Astrocyte of the spinal cord (primary cell): Measurements from ENCODE around the gene PSME1.
"Not testable (repeated sequence)": the region's sequence is repeated elsewhere in the genome, so short reads cannot be mapped to it uniquely, and the experiment has no call there.

Experiments
- DNase-seq: peaks from one replicate; pipeline ENCODE4 v3.0.0; 2011; ENCODE audit warnings: low read depth, low spot score
- H3K4me3 ChIP-seq: 2 replicates; pipeline ENCODE4 v1.5.1; 2011; ENCODE audit warnings: low read depth, mild to moderate bottlenecking, low read length, moderate library complexity
- in situ Hi-C: cut with HindIII; loops from 2 replicates; pipeline ENCODE4 v1.10.0; 2017; ENCODE audit warnings: low sequenced_read_pairs
- TF ChIP-seq, protein P1 (sequence below): IDR thresholded peaks from 2 replicates; pipeline ENCODE4 v1.5.1; 2012; ENCODE audit warnings: low read depth, mild to moderate bottlenecking, low read length, inconsistent platforms

Gene PSME1

GRCh38 chr14:24098229-24098926 lies 37.6 kb upstream of the PSME1 start:
- TF ChIP-seq, protein P1, sequence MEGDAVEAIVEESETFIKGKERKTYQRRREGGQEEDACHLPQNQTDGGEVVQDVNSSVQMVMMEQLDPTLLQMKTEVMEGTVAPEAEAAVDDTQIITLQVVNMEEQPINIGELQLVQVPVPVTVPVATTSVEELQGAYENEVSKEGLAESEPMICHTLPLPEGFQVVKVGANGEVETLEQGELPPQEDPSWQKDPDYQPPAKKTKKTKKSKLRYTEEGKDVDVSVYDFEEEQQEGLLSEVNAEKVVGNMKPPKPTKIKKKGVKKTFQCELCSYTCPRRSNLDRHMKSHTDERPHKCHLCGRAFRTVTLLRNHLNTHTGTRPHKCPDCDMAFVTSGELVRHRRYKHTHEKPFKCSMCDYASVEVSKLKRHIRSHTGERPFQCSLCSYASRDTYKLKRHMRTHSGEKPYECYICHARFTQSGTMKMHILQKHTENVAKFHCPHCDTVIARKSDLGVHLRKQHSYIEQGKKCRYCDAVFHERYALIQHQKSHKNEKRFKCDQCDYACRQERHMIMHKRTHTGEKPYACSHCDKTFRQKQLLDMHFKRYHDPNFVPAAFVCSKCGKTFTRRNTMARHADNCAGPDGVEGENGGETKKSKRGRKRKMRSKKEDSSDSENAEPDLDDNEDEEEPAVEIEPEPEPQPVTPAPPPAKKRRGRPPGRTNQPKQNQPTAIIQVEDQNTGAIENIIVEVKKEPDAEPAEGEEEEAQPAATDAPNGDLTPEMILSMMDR = no peak
- no peak overlapping the region for H3K4me3 ChIP-seq
- DNase-seq = no peak
- in situ Hi-C loops = no loop called here

DNA sequence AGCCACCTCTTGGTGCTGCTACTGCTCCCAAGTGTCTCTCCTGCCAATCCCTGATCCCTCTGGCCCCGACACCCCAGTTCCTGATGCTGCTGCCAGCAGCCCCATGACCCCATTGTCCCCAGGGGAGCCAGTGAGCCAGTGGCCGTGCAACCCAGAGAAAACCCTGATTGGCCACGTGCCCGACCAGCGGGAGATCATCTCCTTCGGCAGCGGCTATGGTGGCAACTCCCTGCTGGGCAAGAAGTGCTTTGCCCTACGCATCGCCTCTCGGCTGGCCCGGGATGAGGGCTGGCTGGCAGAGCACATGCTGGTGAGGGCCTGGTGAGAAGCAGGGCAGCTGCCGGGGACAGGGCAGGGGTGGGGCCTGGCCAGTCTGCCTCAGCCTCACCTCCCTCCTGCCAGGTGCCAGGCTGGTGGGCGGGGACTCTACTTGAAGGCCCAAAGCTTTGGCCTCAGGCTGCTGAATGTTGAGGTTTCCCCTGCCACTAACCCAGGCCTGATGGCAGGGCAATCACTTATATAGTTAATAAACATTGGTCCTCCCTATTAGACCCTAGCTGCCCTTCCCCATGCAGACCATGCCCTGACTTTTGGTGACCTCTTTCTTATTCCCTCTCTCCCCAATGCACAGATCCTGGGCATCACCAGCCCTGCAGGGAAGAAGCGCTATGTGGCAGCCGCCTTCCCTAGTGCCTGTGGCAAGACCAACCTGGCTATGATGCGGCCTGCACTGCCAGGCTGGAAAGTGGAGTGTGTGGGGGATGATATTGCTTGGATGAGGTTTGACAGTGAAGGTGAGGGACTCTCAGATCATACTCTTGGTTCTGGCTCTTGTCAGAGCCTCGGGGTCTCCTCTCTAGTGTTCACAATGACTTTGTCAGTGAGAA lies 36.8 kb upstream of the PSME1 start:
- TF ChIP-seq, protein P1 = no peak
- H3K4me3 ChIP-seq = no peak overlapping the region
- DNase-seq = no peak
- in situ Hi-C loops = no loop called here

- no peak overlapping the region for H3K4me3 ChIP-seq
- TF ChIP-seq, protein P1 = no peak
- DNase-seq = no peak
- in situ Hi-C loops = no loop called here
Measured at GRCh38 chr14:24100197-24100981, 35.6 kb upstream of the PSME1 start.

DNA sequence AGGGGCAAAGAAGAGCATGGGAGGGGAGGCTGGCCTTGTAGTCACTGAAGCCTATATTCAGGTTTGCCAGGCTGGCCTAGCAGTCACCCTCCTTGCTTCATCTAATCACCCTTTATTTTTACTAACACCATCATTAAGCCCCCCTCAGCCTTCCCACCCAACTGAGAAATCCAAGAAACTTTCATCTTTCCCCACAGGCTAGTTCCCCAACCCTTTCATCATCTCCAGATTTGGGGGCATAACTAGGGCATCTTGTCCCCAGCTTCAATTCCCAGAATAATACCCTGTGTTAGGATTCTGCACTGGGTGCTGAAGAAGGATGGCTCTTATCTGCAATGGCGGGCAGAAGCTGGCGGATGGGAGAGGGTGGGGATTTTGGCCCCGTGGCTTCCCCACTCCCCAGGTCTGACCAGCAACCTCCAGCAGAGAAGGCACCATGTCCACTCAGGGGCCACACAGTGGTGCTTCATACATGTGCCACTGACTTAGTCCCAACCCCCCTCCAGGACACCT lies 35.0 kb upstream of the PSME1 start:
- TF ChIP-seq, protein P1 = no peak
- no peak for DNase-seq
- in situ Hi-C loops = no loop called here
- no peak overlapping the region for H3K4me3 ChIP-seq

DNA sequence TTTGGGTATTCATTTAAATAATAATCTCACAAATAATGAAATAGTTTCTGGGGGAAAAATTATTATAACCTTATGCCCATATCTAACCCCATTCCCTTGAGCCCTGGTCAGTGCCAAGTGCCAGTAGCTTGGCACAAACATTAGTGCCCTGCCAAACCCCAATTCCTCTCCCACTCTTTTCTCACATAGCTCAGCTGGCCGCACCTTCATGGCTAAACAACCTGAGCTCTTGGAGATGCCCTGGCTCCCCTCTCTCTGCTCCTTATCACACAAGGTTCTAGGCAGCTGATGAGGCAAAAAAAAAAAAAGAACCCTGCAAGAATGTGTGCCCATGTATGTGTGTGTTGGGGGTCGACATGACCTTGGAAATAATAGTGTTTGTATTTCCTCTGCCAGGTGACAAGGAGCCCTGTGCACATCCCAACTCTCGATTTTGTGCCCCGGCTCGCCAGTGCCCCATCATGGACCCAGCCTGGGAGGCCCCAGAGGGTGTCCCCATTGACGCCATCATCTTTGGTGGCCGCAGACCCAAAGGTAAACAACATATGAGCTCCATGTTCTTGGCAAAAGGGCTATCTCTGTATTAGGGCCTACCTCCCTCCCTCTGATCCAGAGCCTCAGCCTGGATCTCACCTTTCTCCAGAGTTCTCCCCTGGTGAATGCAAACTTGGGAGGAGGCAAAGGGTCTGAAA lies 33.5 kb upstream of the PSME1 start:
- in situ Hi-C loops = no loop called here
- H3K4me3 ChIP-seq = no peak overlapping the region
- DNase-seq = no peak
- TF ChIP-seq, protein P1 = no peak

DNA sequence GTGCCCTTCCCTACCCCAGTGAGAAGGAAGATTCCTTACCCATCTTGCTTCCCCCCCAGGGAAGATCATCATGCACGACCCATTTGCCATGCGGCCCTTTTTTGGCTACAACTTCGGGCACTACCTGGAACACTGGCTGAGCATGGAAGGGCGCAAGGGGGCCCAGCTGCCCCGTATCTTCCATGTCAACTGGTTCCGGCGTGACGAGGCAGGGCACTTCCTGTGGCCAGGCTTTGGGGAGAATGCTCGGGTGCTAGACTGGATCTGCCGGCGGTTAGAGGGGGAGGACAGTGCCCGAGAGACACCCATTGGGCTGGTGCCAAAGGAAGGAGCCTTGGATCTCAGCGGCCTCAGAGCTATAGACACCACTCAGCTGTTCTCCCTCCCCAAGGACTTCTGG lies 32.5 kb upstream of the PSME1 start:
- TF ChIP-seq, protein P1 = no peak
- no peak for DNase-seq
- no peak overlapping the region for H3K4me3 ChIP-seq
- in situ Hi-C loops = no loop called here

GRCh38 chr14:24105609-24106239 lies 30.3 kb upstream of the PSME1 start:
- in situ Hi-C loops, H3K4me3 ChIP-seq, DNase-seq: not testable (repeated sequence)
